Measurements from ENCODE around the gene S100A4.
A peak's percentile ranks its signal among the peaks of the same experiment; 100 is the strongest.
"Not testable (repeated sequence)": the region's sequence is repeated elsewhere in the genome, so short reads cannot be mapped to it uniquely, and the experiment has no call there.

The S100A4 gene

DNA sequence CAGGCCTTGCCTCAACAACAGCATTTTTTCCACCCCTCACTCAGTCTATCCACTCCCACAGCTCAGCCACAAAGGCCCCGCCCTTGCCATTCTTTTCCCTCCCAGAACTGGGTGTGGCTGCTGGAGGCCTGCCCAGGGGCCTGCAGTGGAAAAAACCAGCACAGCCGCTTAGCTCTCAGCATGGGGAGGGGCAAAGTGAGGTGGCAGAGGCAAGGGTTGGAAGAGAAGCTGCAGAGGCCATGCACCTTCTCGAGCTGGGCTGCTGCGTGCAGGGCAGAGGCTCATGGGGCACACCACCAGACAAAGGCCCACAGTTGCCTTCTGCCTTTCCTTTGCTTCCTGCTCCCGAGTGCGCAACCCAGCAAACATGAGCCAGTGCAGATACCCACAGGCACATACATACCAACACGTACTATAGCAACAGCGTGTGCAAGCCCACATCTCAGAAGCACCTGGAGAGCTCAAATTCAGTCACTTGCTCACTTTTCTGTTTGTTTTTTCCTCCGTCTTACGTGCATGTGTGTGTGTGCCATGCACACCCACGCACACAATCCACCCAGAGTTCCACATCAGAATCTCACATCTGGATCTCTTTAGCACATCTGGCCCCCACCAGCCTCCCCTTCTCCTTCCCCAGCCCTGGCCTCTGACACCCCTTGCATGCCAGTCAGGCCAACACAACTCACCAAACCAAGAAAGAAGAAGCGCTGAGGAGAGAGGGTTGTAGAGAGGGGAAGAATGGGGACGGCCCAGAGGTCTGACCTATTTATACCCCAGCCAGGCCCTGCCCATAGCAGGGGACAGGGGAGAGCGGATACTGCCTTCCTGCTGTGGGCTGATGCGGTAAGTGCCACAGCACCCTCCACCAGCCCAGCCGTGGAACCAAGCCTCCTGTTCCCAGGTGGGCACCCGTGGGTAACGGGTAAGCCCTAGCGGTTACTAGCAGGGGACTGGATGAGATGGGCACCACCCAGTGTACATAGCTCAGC lies at the start of gene S100A4:
Gene S100A4 (minus strand): TSS at position 740 of the 989 bp plus-strand sequence. CDS start 1,012 bp downstream, outside the sequence.
- peak in 20 of 58 donors; percentile 9 to 63 (median 28) for DNase-seq

DNA sequence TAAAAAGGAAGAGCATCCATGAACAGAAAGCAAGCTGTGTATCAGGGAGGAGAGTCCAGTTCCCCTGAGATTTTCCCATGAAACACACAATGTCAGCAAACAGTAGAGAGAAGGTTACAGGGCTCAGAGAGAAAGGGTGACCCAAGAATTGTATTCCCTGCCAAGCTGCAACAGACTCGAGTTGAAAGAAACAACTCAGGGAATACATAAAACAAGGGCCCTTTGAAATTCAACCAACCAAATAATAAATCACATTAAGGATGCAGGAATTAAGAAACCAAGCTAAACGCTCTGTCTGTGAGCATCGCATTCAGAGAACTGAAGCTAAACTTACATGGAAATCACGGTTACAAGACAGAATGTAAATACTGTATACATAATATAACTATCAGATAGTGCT lies 47.1 kb upstream of the S100A4 start:
- DNase-seq, result peak in 4 of 58 donors; percentile 18 to 66 (median 39)

DNA sequence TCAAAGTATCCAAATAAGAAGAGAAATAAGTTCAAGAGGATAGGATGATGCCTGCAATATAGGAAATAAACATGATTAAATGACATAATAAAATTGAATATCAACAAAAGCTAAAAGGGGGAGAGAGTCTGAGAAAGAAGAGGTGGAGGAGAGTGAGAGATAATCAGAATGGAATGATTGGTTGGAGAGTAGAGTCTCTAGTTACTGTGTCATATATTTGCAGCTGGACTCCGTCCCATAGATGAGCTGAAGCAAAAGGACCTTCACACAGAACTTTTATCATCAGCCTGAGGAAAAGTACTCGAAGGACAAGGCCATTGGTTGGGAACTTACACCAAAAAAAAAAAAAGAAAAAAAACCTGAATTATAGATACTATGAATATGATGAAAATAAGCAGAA lies 42.9 kb upstream of the S100A4 start:
- no peak for DNase-seq

DNA sequence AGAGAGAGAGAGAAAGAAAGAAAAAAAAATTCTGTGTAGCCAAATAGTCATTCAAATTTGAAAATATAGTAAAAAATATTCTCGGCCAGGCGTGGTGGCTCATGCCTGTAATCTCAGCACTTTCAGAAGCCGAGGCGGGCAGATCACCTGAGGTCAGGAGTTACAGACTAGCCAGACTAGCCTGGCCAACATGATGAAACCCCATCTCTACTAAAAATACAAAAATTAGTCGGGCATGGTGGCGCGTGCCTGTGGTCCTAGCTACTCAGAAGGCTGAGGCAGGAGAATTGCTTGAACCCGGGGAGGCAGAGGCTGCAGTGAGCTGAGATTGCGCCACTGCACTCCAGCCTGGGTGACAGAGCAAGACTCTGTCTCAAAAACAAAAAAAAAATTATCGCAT lies 42.4 kb upstream of the S100A4 start:
- DNase-seq, result not testable (repeated sequence)

DNA sequence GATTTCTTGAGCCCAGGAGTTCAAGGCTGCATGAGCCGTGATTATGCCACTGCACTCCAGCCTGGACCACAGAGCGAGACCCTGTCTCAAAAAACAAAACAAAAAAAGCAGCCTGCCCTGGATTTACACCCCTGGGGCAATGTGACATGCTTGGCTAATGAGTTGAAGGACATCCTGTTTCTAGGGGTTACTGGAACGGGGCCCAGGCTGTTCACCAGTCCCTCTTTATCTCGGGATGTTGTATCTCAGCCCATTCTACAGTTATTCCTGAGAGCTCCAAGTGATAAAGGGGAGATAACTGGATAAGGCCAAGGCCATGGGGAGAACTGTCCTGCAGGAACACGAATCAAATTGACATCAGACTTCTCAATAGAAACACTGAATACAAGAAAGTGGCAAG lies 41.7 kb upstream of the S100A4 start:
- no peak for DNase-seq

DNA sequence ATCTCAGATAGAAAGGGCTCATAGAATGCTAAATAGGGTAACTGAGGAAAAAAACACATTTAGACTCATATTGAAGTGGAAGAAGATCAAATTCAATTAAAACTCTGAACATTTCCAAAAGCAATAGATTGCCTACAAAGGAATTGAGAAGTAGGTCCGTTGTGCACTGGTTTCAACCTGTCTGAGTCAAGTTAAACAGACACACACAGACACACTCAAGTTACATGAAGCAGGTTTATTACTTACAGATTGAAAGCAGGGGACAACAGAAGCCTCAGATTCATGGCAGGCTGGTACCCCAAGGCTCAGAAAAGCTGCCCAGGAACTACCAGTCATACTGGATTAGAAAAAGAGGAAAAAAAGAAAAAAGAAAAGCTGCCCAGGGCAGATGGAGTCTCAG lies 40.7 kb upstream of the S100A4 start:
- no peak for DNase-seq

DNA sequence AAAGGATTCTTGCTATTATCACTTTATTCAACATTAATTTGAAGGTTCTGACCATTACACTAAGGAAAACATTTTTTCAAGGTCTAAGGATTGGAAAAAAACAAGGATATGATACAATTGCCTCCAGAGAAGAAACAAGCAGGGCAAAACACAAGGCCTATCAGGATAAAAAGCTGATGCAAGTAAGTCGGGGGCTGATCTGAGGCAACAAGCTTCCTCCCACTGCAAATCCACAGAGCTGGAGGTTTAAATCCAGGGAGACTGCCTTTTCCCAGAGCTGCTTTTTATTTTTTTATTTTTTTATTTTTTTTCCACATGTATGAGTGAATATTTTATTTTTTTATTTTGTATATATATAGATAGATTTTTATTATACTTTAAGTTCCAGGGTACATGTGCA lies 39.4 kb upstream of the S100A4 start:
- DNase-seq, result no peak

DNA sequence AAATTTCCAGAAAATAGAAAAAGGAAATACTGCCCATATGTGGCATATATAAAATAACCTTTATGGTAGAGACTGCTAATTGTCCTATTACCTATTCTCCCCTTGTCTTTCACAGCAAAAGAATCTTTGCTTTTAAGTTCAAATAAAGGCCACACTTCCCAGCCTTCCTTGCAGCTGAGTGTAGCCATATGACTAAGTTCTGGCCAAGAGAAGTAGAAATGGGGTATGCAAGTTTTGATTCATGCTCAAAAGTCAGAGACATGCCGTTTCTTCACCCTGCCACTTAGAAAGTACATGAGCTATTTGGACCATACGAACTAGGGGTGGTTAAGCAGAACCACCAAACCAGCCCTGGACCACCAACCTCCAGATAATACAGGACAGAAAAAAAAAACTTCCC lies 38.4 kb upstream of the S100A4 start:
- no peak for DNase-seq

DNA sequence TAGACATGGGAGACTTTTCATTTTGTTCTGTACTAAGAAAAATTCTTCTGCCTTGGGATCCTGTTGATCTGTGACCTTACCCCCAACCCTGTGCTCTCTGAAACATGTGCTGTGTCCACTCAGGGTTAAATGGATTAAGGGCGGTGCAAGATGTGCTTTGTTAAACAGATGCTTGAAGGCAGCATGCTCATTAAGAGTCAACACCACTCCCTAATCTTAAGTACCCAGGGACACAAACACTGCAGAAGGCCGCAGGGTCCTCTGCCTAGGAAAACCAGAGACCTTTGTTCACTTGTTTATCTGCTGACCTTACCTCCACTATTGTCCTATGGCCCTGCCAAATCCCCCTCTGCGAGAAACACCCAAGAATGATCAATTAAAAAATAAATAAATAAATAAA lies 37.9 kb upstream of the S100A4 start:
- not testable (repeated sequence) for DNase-seq

DNA sequence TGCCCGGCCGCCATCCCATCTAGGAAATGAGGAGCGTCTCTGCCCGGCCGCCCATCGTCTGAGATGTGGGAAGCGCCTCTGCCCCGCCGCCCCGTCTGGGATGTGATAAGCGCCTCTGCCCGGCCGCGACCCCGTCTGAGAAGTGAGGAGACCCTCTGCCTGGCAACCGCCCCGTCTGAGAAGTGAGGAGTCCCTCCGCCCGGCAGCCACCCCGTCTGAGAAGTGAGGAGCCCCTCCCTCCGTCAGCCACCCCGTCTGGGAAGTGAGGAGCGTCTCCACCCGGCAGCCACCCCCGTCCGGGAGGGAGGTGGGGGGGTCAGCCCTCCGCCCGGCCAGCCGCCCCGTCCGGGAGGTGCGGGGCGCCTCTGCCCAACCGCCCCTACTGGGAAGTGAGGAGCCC lies 37.2 kb upstream of the S100A4 start:
- DNase-seq, result not testable (repeated sequence)

DNA sequence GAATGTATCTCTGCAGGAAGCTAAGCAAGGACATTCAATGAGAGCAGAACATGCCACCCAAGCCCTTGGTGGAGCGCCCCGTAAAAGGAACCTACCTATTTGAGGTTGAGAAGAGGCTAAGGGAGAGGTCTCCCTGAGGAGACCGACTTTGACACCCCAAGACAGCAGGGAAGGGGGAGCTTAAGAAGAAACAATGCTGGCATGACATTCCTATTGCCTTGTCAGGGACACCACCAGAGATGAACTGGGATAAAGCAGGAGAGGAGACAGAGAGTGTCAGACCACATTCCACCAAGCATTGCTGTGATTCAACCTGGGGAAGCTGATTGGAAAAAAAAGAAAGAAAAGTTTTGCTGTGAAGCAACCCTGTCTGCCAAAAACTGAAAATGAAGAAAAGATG lies 33.3 kb upstream of the S100A4 start:
- no peak for DNase-seq

DNA sequence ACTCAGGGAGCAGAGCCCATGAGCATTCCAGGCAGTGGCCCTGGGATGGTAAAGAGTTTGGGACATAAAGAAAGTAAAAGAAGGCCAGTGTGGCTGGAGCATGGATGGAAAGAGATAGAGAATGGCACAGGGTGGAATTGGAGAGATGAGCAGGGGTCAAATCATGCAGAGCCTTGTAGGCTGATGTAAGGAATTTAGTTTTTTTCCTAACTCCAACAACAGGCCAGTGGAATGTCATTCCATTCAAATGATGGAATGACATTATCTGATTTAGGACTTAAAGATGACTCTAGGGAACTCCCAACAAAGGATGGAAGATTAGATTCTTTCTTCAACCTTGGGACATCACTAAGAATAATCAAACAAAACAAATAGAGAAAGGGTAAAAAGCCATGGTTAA lies 32.9 kb upstream of the S100A4 start:
- no peak for DNase-seq

DNA sequence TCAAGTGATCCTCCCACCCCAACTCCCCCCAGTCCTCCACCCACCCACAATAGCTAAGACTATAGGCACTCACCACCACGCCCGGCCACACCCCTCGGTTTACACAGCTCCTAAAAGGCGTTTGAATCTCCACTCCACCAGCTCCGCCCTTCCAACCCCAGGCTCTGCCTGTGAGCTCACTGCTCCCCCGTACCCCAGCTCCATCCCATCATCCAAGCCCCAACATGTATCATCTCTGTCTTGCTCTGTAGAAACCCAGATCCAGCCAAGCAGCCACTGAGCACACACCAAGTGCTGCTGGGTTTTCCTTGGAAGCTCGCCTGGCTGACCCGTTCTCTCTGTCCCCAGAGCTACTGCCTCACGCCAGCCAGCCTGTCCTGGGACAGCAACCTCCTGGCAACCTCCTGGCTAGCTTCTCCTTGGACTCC lies 32.0 kb upstream of the S100A4 start:
- peak in 30 of 58 donors; percentile 3 to 70 (median 28) for DNase-seq

DNA sequence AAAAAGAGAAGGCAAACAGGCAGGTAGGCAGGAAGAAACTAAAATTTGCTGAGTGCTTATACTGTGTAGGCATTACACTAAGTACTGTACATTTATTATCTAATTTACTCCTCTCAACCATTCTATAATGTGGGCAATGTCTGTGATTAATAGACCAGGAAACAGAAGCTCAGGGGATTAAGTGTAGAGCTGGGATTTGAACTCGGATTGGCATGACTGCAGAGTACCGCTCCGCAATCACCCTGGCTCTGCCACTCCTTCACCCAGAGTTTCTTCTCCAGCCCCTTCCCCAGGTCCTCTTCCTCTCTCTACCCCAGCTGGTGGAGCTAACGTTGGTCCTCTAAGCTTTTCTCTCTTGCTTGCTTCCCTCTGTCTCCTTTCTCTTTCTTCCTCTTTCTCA lies 31.5 kb upstream of the S100A4 start:
- no peak for DNase-seq

DNA sequence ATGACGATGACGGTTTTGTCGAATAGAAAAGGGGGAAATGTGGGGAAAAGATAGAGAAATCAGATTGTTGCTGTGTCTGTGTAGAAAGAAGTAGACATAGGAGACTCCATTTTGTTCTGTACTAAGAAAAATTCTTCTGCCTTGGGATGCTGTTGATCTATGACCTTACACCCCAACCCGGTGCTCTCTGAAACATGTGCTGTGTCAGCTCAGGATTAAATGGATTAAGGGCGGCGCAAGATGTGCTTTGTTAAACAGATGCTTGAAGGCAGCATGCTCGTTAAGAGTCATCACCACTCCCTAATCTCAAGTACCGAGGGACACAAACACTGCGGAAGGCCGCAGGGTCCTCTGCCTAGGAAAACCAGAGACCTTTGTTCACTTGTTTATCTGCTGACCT lies 29.9 kb upstream of the S100A4 start:
- DNase-seq, result not testable (repeated sequence)

DNA sequence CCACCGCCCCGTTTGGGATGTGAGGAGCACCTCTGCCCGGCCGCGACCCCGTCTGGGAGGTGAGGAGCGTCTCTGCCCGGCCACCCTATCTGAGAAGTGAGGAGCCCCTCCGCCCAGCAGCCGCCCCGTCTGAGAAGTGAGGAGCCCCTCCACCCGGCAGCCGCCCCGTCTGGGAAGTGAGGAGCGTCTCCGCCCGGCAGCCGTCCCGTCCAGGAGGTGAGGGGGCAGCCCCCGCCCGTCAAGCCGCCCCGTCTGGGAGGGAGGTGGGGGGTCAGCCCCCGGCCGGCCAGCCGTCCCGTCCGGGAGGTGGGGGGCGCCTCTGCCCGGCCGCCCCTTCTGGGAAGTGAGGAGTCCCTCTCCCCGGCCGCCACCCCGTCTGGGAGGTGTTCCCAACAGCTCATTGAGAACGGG lies 29.5 kb upstream of the S100A4 start:
- not testable (repeated sequence) for DNase-seq

DNA sequence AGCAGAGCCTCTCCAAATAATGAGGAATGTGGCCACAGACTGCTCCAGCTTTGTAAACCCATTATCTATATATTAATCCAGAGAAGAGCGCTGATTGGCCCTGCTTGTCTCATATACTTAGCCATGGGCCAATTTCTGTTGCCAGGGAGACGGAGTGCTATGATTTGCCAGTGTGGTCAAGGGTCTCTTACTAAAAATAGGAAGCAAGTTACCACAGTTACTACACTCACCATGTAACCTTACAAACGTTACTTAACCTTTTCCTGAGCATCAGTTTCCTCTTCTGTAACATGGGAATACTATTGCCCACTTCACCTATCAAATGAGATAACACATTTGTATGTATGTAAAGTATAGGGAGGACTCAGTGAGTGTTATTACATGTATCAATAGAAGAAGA lies 27.7 kb upstream of the S100A4 start:
- no peak for DNase-seq

DNA sequence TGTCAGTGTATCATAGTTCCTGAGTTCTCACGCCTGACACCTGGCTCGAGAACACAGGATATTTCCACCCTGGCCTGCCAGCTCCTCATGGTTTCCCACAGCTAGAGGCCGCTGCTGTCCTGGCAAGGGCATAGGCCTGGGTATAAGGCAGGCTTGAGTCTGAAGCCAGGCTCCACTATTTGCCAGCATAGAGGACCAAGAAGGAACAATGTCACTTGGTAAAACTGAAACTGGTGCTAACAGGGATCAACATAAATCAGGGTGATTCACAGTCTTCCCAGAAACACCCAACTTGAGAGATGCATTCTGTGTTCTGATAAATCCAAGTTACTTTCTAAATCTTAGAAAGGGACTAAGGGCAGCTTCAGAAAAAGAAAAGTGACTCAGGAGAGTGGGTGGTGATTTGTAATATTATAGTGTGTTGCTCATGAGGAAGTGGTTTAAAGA lies 27.0 kb upstream of the S100A4 start:
- DNase-seq, result peak in 56 of 58 donors; percentile 11 to 87 (median 64)

DNA sequence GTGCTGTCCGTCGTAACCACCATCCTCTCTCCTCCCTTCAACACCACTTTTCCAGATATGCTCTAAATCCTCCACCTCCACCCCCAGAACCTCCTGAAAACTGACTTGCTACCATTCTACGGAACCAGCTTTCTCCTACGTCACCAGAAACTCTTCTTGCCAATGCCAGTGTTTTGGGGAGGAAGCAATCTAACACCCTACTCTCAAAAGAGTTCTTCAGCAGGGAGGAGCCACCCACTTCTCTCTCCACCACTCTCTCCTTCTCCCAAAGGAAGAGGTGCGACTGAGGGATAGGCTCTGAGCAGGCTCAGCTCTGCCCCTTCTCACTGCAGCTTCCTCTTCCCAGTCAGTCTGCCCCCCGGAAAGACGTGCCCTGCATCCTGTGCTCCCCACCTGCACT lies 26.1 kb upstream of the S100A4 start:
- peak in 5 of 58 donors; percentile 2 to 44 (median 8) for DNase-seq

DNA sequence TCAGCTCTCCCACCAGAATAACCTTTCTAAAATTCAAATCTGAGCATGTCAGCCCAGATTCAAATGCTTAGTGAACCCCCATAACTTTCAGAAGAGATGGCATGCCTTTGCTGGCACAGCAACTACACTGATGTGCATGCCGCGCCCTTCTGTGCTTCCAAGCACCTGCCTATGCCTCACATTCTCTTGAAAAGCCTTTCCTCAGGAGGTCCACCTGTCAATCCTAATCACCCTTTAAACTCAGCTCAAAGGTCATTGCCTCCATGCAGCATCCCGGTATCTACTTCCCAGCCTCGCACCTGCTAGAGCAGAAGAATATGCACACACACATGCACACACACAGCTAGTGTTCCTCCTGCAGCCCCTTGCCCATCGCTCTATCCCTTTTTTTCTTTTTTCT lies 25.3 kb upstream of the S100A4 start:
- no peak for DNase-seq

DNA sequence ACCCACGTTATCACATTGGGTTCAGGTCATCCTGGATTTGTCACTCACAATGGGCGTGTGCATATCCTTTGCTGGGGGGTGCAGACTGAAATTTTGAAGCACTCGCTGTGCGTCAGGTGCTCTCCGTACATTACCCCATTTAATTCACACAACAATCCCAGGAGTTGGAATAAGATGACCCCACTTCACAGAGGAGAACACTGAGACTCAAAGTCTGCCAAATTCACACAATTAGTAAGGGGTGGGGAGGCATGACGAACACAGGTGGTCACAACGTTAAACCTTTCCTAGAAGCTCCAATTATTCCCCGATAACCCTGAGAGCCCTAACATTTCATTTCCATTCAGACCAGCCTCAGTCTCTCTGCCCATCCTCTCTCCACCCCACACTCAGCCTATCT lies 23.9 kb upstream of the S100A4 start:
- no peak for DNase-seq

DNA sequence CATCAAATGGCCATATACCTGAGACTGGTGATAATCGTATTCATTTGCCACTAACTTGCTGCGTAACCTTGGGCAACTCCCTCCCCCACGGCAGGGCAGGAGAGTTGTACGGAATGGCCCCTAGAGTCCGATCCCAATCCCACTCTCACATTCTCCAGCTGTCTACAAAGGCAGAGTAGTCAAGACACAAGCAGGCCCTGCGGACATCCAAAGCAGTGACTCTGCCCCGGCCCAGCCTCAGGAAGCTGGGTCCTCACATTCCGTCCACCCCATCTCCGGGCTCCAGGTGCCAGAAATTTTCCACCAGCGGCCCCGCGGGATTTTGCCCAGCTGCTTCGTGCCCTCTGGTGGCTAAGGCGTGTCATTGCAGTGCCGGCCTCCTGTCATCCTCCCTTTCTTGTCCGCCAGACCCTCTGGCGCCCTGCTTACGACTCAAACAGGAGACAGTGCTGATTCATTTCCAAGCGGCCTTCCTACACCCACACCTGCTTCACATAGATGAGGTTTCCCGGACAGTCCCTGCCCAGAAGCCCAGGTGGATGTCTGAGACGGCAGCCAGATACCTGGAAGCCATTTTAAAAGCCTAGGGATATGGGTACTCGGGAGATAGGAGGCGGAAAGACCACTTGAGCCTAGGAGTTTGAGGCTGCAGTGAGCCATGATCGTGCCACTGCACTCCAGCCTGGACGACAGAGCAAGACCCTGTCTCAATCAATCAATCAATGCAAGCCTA lies 22.9 kb upstream of the S100A4 start:
- peak in 56 of 58 donors; percentile 22 to 86 (median 70) for DNase-seq
